Measurements from ENCODE around the gene LY86. TPM values are rescaled to one million over a fixed set of nuclear protein-coding genes. Genes with fewer than 3 reads are reported as not detected.

LY86 gene
- total and polyA plus RNA-seq, 2 of the 13 experiments (the other 11 are each of a cell fraction or from before 2014, with no cell fraction given), result not detected

DNA sequence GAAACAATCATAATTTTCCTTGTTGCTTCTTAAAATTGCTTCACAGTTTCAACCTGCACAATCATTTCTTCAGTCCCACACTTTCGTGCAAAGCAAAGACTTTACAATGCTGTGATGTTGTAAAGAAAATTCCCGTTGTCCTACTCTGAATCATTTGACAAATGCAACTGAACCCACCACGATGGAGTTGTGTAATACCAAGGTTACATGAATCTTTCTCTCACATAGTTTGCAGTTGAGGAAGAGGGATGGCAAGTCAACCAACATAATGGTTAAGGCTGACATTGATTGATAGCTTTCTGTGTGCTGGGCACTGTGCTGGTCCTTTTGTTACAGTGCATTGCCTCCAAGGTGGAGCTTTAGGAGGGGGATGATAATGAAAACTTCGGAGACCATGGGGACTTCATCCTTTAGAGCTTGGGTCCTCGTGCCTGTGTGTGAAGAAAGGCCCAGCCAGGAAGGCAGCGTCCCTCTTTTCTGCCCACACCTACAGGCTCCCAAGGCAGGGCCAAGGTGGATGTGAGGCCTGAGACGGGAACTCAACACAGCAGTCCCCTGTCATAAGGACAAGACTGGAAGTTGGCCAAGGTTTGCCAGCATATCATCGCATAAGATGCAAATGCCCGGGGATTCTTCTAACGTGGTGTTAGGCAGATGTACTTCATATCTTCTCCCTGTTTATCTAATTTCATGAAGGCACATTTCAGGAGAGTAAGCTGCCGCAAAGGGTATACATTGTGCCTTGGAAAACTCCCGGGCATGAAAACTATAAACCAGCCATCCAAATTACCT is 96.9 kb downstream of the LY86 start:
- peaks cover 64% of the 10 kb centered on the region for H3K4me1 ChIP-seq (ENCODE audit: insufficient read depth, low read length)
- in situ Hi-C loops (cut with HindIII; ENCODE audit: extremely low pct_ligation_motif_present, low pct_unique_long_range_greater_than_20kb), result loop anchor here (25.0 kb wide), 1 partner anchor 927 kb away; no protein-coding TSS in a partner anchor

DNA sequence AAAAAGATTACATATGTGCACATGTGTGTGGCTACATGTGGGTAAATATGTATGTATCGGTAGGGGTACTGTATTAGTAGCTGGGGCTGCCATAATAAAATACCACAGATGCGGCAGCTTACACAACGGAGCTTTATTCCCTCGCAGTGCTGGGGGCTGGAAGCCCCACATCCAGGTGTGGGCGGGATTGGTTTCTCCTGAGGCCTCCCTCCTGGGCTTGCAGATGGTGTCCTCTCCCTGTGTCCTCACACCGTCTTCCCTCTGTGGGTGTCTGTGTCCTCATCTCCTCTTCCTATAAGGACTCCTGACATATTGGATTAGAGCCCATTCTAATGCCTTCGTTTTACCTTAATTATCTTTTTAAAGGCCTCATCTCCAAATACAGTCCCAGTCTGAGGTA is 97.7 kb downstream of the LY86 start:
- DNase-seq (ENCODE audit: low spot score) (no peak), FAIRE-seq (no peak), ATAC-seq (no peak)
- intact Hi-C loops (cut with micrococcal nuclease; ENCODE audit: unreplicated experiment) (no loop called here), in situ Hi-C loops (cut with HindIII; ENCODE audit: extremely low pct_ligation_motif_present, low pct_unique_long_range_greater_than_20kb) (loop anchor here (25.0 kb wide), 1 partner anchor 926 kb away; no protein-coding TSS in a partner anchor)
- TF ChIP-seq MTF2 (CRISPR knock-in tag; IDR thresholded peaks at IDR 0.05; ENCODE audit: borderline replicate concordance), result 0 out of 2 replicates have a peak, but pooled peaks have one; percentile 24
- no peak for TF ChIP-seq SMC3 (IDR thresholded peaks at IDR 0.05; ENCODE audit: low read length)
- 86% methylated on average over 7 of the region's 7 CpGs for WGBS (ENCODE audit: low lambda C conversion rate)
- H3K4me3 ChIP-seq (replicated peaks in 1 of 3; ENCODE audit: insufficient read depth in 1 of 3, low read depth in 2 of 3, low read length in 3 of 3), result no peak overlapping the region
- peaks cover 64% of the 10 kb centered on the region for H3K4me1 ChIP-seq (ENCODE audit: insufficient read depth, low read length)
- H2AFZ ChIP-seq (ENCODE audit: low read length), result no peak overlapping the region
- H3K4me2 ChIP-seq (ENCODE audit: low read depth, low read length), result no peak overlapping the region; the same call in 1 of the 2 replicates
- CTCF ChIA-PET (ENCODE audit: low intra/inter-chr PET ratio, low total read pairs), result no interaction called here
- no peaks in the 10 kb centered on the region for H3K36me3 ChIP-seq (replicated peaks in 1 of 2; ENCODE audit: control insufficient read depth in 1 of 2, insufficient read depth in 2 of 2, low read length in 2 of 2)
- H4K20me1 ChIP-seq (ENCODE audit: insufficient read depth, low read length), result no peaks in the 10 kb centered on the region
- no peak overlapping the region for H3K27ac ChIP-seq (ENCODE audit: extremely low read length, insufficient read depth, low read length)
- no peaks in the 10 kb centered on the region for H3K79me2 ChIP-seq (ENCODE audit: insufficient read depth, low read length)
- H3K9me3 ChIP-seq (ENCODE audit: low read length), result peaks cover 12% of the 10 kb centered on the region
- POLR2A ChIA-PET, result interaction anchor here (1.0 to 1.6 kb wide), 4 partner anchors 357 to 553 kb away, joined by 3 to 4 read pairs (median 4); partner anchors contain the start of gene RREB1
- H3K27me3 ChIP-seq (ENCODE audit: control insufficient read depth in 1 of 2, insufficient read depth in 2 of 2, low read length in 2 of 2), result peaks cover 0 to 1% of the 10 kb centered on the region in 2 experiments; a peak in 1 of 5 replicates
- H3K9ac ChIP-seq (ENCODE audit: insufficient read depth, low read depth, low read length), result no peak overlapping the region
- no TSS peak for BruUV-seq (replicated peaks)

More for the DNA sequence above, 96.9 kb downstream of the LY86 start:
- Histone ChIP-seq H3K4me3 (replicated peaks in 1 of 3; ENCODE audit: insufficient read depth in 1 of 3, low read depth in 2 of 3, low read length in 3 of 3) (no peak overlapping the region), H4K20me1 (ENCODE audit: insufficient read depth, low read length) (no peaks in the 10 kb centered on the region), H3K9ac (ENCODE audit: insufficient read depth, low read depth, low read length) (no peak overlapping the region), H3K79me2 (ENCODE audit: insufficient read depth, low read length) (no peaks in the 10 kb centered on the region), H2AFZ (ENCODE audit: low read length) (no peak overlapping the region), H3K27me3 (ENCODE audit: control insufficient read depth in 1 of 2, insufficient read depth in 2 of 2, low read length in 2 of 2) (peaks cover 0 to 1% of the 10 kb centered on the region in 2 experiments; a peak in 1 of 5 replicates), H3K9me3 (ENCODE audit: low read length) (peaks cover 4% of the 10 kb centered on the region; the same call in 1 of the 2 replicates), H3K4me2 (ENCODE audit: low read depth, low read length) (no peak overlapping the region), H3K27ac (ENCODE audit: extremely low read length, insufficient read depth, low read length) (no peak overlapping the region), H3K36me3 (replicated peaks in 1 of 2; ENCODE audit: control insufficient read depth in 1 of 2, insufficient read depth in 2 of 2, low read length in 2 of 2) (no peaks in the 10 kb centered on the region)
- BruUV-seq (replicated peaks), result no TSS peak
- peak; percentile 32 for DNase-seq (ENCODE audit: low spot score)
- TF ChIP-seq, protein P1, sequence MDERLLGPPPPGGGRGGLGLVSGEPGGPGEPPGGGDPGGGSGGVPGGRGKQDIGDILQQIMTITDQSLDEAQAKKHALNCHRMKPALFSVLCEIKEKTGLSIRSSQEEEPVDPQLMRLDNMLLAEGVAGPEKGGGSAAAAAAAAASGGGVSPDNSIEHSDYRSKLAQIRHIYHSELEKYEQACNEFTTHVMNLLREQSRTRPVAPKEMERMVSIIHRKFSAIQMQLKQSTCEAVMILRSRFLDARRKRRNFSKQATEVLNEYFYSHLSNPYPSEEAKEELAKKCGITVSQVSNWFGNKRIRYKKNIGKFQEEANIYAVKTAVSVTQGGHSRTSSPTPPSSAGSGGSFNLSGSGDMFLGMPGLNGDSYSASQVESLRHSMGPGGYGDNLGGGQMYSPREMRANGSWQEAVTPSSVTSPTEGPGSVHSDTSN (CRISPR knock-in tag; IDR thresholded peaks at IDR 0.05), result peak; percentile 82
- TF ChIP-seq CEBPB (IDR thresholded peaks at IDR 0.05; ENCODE audit: borderline replicate concordance, low read depth, low read length) (peak; percentile 61), CEBPG (CRISPR knock-in tag; IDR thresholded peaks at IDR 0.05) (peak; percentile 42; the same call in 1 of the 2 replicates), HOXA5 (CRISPR knock-in tag; IDR thresholded peaks at IDR 0.05) (peak; percentile 98), HOXD1 (CRISPR knock-in tag; IDR thresholded peaks at IDR 0.05) (peak; percentile 95), NPAS2 (CRISPR knock-in tag; IDR thresholded peaks at IDR 0.05; ENCODE audit: borderline replicate concordance) (no peak), PRPF4 (IDR thresholded peaks at IDR 0.05; ENCODE audit: low read depth, low read length, poor library complexity, severe bottlenecking) (no peak), MTF1 (CRISPR knock-in tag; IDR thresholded peaks at IDR 0.05) (no peak)
- intact Hi-C loops (cut with micrococcal nuclease; ENCODE audit: unreplicated experiment), result no loop called here
- 58% methylated on average over 12 of the region's 12 CpGs for WGBS (ENCODE audit: low lambda C conversion rate)
- ChIA-PET CTCF (ENCODE audit: low intra/inter-chr PET ratio, low total read pairs) (no interaction called here), POLR2A (no interaction called here)
- FAIRE-seq, result no peak
- ATAC-seq, result no peak
